ENCODE data around the gene FAM200B.

- TF ChIP-seq CTCF (IDR thresholded peaks at IDR 0.05) (no peak), EZH2phosphoT487 (IDR thresholded peaks at IDR 0.05; ENCODE audit: borderline replicate concordance, low read depth) (no peak), YY1 (IDR thresholded peaks at IDR 0.05; ENCODE audit: low read depth) (no peak), MXI1 (IDR thresholded peaks at IDR 0.05; ENCODE audit: low read depth, low read length) (no peak), MAX (IDR thresholded peaks at IDR 0.05; ENCODE audit: low read depth) (no peak)
These were observed 15.8 kb upstream of the FAM200B start for GRCh38 chr4:15665753-15666365.
